AG20443 (cell line): ENCODE measurements around the gene GARIN5A.
"Not testable (repeated sequence)": the region's sequence is repeated elsewhere in the genome, so short reads cannot be mapped to it uniquely, and the experiment has no call there.

Experiments
- DNase-seq: peaks from one replicate; pipeline ENCODE4 v3.0.0; 2012; ENCODE audit warnings: low spot score, mixed read lengths

The GARIN5A gene

DNA sequence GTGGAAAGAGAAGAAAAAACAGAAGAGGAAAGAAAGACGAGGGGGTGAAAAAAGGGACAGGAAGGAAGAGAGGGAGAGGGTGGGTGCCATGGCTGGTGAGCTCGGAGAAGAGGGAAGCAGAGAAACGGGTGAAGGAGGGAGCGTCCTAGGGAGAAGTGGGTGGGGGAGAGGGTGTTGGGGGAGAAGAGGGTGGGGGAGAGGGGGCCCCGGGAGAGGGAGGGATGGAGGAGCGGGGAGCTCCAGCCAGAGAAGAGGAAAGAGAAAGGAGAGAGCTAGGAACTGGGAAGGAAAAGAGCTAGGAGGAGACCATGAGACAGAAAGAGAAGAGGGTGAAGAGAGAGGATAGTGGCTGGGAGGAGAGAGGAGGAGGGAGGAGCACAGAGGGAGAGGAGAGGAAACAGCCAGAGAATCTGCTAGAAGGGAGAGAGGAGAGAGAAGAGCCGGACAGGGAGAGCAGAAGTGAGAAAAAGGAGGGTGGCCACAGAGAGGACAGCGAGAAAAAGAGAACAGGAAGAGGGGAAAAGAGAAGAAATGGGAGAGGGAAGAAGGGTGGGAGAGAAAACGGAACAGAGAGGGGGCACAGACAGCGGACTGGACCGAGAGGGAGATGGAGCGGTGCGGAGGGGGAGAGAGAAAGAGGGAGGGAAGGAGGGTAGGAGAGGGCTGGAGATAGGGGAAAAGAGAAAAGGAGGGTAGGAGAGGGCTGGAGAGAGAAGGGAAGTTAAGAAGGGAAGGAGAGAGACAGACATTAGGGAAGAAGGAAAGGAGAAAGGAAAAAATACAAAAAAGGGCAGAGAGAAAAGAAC lies 11.9 kb upstream of the GARIN5A start:
- no peak for DNase-seq

DNA sequence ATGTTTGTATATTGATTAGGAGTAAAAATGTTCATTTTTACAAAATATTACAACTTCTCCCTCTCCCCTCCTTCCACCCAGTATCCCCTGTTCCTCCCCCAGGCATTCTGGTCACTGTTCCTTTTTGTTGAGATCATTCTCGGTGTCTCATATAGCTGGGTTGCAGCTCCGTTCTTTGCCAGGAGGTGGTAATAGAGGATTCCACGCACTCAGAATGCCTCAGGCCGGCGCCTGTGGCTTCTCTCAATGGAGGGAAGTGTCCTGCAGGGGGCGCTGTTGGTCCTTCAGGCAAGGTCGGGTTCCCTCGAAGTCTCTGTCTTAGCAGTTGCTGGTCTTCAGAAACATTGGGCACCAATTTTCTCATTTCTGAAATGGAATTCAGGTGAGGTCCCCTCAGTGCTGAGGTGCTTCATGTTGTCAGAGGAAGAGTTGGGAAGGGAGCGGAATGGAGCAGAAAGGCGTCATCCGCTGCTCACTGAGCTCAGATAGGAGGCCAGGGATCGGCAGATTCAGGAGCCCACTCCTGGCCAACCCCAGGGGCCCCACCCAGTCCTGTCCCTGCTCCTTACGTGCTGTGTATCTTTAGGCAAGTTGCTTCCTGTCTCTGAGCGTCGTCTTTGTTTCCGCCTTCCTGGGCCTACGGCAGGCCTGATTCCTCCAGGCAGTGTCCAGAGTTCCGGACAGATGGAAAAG lies 10.3 kb upstream of the GARIN5A start:
- DNase-seq: no peak

DNA sequence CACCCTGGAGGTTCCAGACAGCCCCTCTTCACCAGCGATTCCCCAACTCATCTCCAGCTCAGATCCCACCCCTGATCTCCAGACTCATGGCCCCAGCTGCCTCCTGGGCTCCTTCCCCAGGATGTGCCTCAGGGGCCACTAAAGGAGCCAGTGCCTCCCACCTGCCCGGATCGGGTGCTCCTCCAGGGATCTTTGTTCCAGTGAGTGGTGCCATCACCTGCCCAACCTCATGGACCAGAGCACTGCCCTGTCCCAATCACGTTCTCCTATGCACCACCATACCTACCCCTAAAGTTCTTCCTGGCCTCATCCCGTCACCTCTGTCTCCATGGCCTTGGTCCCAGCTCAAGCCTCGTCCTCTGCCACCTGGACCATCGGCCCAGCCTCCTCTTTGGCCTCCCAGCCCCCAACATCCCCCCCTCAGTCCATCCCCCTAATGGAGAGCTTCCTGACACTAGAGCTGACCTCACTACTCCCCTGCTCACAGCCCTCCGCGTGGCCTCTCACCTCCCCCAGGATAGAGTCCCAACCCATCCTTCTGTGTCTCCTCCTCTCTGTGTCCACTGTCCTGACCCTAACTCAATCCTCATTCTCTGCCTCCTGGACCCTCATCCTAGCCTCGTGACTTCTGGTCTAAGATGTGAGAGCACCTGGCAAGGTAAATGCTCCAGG lies 8.8 kb upstream of the GARIN5A start:
- no peak for DNase-seq

DNA sequence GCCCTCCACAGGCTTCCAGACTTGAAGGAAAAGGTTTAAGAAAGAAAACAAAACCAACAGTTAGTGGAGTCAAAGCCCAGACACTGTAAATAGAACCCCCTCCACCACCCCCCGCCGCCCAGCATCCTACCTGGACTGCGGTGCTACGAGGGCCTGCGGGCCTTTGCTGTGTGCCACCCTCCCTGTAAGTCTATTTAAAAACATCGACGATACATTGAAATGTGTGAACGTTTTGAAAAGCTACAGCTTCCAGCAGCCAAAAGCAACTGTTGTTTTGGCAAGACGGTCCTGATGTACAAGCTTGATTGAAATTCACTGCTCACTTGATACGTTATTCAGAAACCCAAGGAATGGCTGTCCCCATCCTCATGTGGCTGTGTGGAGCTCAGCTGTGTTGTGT lies 6.3 kb upstream of the GARIN5A start:
- DNase-seq: no peak

DNA sequence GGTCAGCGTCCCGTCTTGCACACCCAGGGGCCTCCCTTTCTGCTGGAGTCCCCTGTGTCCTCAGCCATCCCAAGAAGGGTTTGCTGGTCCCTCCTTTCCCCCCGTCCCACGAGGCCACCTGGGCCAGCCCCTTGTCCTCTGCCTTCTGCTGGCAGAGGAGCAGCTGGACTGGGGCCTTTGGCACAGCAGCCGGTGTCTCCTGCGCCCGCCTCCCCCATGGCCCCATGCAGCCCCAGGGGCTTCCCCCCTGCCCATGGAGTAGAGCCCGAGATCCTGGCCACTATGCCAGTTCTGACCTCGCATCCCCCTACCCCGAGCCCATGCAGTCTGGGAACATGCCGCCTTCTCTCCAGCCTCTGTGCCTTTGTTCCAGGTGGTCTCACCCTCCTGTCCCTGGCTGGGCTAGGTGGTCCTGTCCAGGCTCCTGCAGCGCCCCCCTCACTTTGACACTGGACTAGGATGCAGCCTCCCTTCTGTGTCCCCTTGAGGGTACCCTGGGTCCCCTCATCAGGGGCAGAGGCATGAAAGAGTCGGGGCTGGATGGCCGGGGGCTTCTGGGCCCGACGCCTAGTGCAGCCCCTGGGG lies 5.7 kb upstream of the GARIN5A start:
- no peak for DNase-seq

DNA sequence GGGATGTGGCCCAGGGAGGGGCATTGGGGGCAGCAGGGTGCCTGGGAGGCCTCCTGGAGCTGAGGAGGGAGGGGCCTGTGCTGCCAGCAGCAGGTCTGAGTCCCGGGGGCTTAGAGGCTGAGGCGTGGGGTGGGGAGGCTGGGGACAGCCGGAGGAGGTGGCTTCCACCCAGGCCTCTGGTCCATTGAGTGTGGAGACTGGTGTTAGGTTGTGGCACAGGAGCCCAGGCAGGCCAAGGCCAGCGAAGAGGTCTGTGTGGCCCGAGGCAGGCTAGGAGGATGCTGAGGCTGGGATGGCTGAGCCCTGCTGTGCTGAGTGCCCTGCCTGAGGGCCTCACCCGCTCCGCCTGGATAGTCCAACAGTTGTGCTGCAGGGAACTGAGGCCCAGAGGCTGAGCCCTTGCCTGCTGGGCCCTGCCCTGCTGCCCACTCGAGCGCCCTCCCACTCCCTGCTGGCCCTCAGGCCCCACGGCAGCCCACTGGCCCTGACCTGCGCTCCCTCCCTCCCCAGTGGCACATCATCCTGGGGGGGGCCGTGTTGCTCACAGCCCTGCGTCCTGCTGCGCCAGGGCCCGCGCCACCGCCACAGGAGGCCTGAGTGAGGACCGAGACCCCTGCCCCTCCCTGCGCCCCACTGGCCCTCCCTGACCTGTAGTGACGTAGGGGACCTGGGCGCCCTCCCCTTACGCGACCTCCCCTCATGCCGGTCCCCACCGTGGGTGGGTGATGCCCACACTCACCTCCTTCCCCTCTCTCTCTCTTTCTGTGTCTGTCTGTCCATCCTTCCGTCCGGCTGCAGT lies 4.9 kb upstream of the GARIN5A start:
- DNase-seq: no peak

DNA sequence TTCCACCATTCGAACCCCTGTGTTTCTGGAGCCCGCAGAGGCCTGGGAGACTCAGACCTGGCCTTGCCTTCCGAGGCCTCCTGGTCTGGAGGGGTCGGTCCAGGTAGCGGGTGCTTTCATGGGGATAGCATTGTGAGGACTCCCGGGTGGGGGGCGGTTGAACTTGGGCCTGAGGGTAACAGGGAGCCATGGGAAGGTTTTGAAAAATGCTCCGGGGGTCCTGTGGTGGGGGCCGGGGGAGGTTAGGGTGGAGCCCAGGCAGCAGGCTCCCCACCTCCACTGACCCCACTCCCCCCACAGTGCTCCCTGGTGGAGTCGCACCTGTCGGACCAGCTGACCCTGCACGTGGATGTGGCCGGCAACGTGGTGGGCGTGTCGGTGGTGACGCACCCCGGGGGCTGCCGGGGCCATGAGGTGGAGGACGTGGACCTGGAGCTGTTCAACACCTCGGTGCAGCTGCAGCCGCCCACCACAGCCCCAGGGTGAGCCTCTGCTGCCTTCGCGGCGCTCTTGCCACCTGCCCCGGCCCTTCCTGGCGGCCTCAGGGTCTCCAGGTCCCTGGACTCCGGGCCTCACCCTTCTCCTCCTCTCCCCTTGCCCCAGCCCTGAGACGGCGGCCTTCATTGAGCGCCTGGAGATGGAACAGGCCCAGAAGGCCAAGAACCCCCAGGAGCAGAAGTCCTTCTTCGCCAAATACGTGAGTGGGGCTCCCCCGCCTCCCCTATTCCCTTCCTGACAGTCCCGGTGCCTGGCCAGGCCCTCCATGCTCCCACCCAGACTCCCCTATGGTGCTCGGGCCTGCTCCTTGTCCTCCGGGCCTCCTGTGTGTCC lies 3.8 kb upstream of the GARIN5A start:
- no peak for DNase-seq

DNA sequence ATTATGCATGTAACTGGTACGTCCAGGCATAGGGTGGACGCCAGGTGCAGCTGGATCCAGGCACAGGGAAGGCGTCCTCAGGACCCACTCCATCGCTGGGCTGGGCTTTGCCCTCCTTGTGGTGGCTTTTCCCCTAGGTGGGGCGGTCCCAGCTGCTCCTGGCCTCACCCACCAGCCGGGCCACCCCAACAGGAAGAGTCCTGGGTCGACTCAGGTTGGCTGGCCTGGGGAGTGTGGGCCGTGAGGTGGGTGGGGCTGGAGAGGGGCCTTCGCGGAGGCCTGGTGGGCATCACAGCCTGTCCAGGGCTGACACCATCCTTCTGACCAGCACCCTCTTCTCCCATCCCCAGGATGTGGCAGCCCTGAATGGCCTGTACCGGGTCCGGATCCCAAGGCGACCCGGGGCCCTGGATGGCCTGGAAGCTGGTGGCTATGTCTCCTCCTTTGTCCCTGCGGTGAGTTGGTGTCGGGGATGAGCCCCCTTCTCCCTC lies 3.2 kb upstream of the GARIN5A start:
- DNase-seq: no peak

DNA sequence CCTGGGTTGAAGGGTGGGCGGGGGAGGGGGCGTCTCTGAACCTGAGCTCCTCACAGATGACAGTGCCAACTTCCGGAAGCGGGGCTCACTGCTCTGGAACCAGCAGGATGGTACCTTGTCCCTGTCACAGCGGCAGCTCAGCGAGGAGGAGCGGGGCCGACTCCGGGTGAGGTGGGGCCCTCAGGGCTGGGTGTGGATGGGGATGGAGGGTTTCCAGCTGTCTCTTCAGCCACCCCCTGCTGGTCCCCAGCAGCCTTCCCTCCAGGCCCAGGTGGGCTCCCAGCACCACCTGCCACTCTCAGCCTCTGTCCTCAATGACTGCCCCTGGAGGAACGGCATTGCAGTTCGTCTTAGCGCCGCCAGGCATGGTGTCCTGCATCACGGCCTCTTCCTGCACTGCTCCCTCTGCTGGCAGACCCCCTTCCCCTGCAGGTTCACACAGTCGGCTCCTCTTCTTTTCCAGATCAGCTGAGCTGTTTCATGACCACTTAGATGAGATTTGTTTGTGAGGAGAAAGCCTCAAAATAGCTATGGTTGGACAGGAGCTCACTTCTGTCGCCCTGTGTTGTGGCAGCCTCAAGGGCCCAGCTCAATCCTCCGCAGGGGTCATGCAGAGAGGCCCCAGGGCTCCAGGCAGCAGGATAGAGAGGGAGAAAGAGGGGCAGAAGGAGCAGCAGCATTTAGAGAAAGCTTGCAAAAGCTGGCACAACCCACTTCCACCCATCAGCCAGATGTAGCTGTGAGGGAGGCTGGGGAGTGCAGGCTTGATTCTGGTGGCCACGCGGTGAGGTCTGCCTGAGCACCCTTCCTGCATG lies 2.5 kb upstream of the GARIN5A start:
- DNase-seq: peak; percentile 60

DNA sequence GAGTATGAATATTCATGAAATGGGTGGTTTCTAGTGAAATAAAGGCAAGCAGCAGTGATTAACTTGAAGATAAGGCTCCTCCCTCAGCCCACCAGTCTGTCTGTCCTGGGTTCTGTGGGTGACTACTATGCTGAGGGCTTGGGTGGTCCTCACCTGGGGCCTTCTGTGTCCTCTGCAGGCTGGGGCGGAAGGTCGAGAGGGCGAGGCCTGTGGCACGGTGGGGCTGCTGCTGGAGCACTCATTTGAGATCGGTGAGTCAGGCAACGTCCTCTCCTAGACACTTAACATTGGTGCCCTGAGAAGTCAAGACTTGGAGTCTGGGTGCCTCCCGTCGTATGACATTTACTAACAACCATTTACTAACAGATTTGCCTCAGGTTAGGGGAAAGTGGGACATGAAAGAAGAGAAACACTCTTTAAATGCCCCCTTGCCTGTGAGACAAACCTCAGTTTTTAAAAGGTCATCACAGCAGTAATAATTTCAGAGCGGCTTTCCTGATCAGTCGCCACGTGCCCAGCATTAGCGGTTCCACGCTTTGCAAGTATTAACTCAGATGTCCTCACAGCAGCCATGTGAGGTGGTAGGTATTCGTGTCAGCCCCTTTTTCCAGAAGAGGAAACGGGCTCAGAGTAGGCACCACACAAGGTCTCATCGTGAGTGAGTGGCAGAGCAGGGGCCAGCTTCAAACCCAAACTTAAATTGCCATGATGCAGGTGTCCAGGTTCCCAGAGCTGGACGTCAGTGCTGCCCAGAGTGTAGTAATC lies 1.3 kb upstream of the GARIN5A start:
- DNase-seq: no peak

DNA sequence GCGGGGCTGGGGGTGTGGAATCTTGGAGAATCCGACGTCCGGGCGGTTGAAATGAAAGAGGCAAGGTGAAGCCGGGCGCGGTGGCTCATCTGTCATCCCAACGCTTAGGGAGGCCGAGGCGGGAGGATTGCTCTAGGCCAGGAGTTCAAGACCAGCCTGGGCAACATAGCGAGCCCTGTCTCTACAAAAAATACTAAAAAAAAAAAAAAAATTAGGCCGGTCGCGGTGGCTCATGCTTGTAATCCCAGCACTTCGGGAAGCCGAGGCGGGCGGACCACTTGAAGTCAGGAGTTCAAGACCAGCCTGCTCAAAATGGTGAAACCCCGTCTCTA lies 225 bp upstream of the GARIN5A start:
- DNase-seq: no peak

DNA sequence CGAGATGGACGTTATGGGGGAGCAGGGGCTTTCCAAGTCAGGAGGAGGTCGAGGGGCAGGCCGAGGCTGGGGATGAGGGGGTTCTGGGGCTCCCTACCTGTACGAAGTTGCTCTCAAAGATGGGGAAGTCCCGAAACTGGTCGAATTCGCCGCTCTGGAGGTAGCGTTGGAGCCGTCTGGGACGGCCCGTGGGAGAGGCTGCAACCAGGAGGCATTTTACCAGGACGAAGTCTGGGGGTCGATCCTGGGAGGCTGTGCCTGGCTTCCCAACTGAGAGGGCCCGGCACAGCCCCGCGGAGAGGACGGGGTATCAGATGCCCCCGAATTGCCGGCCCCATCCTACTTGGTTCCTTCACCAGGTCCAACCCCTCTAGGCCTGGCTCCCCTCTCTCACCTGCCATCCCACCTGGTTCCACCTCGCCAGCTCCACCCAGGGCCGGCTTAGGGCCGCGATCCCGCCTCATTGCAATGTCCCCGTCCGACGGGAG lies 868 bp downstream of the GARIN5A start:
- no peak for DNase-seq

DNA sequence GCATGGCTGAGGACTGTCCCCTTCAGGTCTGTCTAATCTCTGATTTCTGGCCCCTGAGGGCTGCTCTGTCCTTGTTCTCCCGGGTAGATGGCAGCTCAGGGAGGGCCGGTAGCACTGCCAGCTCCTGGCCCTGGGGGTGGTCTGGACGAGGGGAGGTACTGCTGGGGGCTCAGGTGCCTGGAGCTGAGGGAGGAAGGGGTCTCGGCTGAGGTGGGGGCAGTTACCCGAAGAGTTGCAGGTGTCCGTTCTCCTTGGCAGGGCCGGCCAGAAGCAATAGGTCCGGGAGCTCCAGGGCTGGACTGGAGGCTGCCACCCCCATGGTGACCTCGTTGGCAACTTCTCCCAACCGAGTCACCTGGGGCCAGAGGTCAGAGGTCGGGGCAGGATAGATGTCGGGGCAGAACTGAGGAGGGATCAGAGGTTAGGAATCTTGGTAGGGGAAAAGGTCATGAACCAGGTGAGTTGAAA lies 1.5 kb downstream of the GARIN5A start:
- no peak for DNase-seq

DNA sequence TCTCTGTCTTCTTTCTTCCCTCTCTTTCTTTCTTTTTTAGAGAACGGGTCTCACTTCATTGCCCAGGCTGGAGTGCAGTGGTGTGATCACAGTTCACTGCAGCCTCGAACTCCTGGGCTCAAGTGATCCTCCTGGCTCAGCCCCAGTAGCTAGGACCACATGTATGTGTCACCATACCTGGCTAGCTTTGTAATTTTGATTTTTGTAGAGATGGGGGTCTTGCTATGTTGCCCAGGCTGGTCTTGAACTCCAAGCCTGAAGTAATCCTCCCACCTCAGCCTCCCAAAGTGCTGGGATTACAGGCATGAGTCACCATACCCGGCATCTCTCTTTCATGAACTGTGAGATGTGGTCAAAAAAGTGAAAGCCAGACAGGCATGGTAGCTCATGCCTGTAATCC lies 3.3 kb downstream of the GARIN5A start:
- not testable (repeated sequence) for DNase-seq

DNA sequence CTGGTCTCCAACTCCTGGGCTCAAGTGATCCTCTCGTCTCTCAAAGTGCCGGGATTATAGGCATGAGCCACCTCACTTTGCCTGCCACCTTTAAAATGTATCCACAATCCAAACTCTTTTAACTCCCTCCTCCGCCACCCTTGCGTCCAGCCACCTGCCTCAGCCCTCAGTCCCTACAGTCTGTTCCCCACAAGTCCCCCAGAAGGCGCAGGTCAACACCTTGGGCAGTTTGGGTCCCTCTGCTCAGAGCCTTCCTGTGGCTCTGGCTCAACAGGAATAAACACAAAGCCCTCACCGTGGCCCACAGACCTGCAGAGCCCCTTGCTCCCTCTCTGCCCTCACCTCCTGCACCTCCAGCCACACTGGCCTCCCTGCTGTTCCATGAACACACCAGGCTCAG lies 7.8 kb downstream of the GARIN5A start:
- DNase-seq: no peak

DNA sequence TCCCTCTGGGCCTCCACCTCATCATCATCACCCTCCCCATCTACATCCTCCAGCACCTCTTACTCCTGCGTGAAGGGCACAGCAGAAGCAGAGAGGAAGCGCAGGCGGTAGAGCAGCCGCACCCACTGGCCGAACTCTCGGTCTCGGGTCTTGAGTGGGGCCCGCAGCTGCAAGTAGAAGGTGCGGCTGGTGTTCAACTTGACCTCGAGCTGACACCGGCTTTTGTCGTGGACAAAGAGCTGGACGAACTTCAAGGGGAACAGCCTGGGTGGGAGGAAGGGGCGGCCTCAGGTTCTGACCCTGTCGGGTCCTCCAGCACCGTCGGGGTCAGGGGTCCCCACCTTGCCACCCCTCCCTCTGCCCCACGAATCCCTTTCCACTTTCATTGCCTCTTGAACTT lies 9.1 kb downstream of the GARIN5A start:
- no peak for DNase-seq

DNA sequence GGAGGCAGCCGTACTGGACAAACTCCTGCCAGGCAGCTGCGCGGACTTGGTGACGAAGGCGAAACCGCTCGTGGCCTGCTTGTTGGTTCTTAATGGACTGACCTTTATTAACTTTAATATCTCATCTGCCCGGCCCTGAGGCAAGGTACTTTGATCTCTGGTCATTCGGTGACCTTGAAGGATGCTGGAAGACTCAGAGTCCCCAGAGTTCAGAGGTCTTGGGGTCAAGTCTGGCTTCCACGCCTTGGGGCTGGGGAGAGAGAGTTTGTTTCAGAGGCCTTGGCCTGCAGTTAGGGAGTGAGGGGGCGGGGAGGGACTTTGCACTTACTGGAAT lies 10.0 kb downstream of the GARIN5A start:
- no peak for DNase-seq

DNA sequence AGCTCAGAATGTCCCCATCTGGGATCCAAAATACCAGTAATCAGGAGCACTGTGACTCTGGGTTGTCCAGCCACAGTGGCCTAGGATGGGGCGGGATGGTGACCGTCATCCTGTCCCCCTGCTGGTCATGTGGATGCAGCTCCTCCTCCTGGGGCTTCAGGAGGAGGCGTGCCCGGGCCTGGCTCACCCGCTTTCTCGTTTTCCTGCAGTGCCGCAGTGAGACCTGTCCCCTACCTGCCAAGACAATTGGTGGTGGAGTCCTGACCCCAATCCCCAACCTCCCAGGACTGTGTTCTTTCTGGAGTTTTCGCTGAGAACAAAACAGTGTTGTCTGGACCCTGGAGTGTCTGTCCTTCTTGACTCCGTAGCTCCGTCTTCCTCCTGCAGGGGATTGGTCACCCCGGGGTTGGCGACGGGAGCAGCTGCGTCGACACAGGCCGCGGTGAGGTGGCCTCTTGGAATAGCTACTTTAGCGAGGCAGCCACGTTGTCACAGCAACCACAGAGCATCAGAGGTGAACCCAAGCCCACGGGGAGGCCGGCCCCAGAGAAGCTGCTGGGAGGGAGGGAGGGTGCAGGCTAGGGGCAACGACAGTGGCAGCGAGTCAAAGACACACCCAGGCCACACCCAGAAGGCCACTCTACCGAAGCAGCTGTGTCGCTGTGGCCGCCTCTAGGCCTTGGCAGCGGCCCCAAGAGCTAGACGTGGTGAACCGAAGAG lies 10.5 kb downstream of the GARIN5A start:
- DNase-seq: peak; percentile 59

DNA sequence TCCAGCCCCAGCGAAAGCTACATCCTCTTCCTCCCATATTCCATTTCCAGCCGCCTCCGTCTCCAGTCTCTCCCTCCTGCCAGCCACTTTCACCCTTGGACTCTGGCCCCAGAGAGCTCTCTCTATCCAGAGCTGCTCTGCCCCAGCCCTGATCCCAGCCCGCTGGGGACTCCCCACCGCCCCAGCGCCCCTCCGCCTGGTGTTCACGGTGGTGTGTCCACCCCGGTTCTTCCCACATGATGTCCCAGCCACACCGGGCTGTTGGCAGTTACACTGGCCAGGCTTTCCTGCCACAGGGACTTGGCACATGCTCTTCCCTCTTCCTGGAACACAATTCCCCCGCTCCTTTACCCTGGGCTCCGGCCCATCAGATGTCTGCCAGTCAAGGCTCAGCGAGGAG lies 11.6 kb downstream of the GARIN5A start:
- no peak for DNase-seq
